ENCODE data around the gene ZNF383.
"Not testable (repeated sequence)": the region's sequence is repeated elsewhere in the genome, so short reads cannot be mapped to it uniquely, and the experiment has no call there.

ZNF383 gene

DNA sequence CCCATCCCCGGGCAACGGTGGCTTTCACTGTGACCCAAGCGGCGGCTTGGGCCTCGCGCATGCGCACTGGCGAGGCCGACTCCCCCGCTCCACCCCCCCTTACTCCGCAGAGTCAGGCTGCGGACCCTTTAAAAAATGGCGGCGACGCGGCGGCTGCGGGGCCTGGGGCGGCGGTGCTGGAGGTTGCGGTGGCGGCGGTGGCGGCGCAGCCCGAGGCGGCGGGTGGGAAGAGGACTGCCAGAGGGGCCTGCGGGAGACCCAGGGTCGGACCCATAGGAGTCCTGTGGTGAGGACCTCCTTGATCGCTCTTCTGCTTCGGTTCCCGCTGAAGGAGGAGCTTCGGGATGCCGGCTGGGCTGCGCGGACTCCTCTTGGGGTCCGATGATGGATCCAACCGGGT, 76.2 kb downstream of the ZNF383 start:
- DNase-seq (ENCODE audit: low spot score) = not testable (repeated sequence)
